ENCODE results near the gene ANKS6.

The ANKS6 gene

GRCh38 chr9:98768344-98768743 lies 28.0 kb downstream of the ANKS6 start:
- DNase-seq, result no peak

GRCh38 chr9:98767915-98768314 lies 28.4 kb downstream of the ANKS6 start:
- no peak for DNase-seq

GRCh38 chr9:98767196-98767595 lies 29.2 kb downstream of the ANKS6 start:
- no peak for DNase-seq

- DNase-seq, result peak; percentile 78
These were observed 29.8 kb downstream of the ANKS6 start for GRCh38 chr9:98766586-98766985.

- DNase-seq, result no peak
These were observed 31.1 kb downstream of the ANKS6 start for GRCh38 chr9:98765256-98765655.

GRCh38 chr9:98763986-98764745 lies 32.2 kb downstream of the ANKS6 start:
- no peak for DNase-seq

GRCh38 chr9:98760231-98760630 lies 36.1 kb downstream of the ANKS6 start:
- DNase-seq, result no peak

- DNase-seq, result no peak
These were observed 41.2 kb downstream of the ANKS6 start for GRCh38 chr9:98755006-98755618.

- DNase-seq, result no peak
These were observed 45.1 kb downstream of the ANKS6 start for GRCh38 chr9:98751210-98751609.

- DNase-seq, result peak; percentile 94
These were observed 45.8 kb downstream of the ANKS6 start for GRCh38 chr9:98750364-98751060.

GRCh38 chr9:98747476-98747875 lies 48.9 kb downstream of the ANKS6 start:
- DNase-seq, result no peak

- no peak for DNase-seq
These were observed 50.9 kb downstream of the ANKS6 start for GRCh38 chr9:98745470-98745869.

- no peak for DNase-seq
These were observed 52.3 kb downstream of the ANKS6 start for GRCh38 chr9:98743818-98744611.

GRCh38 chr9:98743329-98743728 lies 53.0 kb downstream of the ANKS6 start:
- peak; percentile 31 for DNase-seq

- no peak for DNase-seq
These were observed 53.8 kb downstream of the ANKS6 start for GRCh38 chr9:98742325-98743280.

GRCh38 chr9:98740226-98740881 lies 56.0 kb downstream of the ANKS6 start:
- no peak for DNase-seq

GRCh38 chr9:98738741-98739140 lies 57.6 kb downstream of the ANKS6 start:
- DNase-seq, result no peak

- DNase-seq, result no peak
These were observed 60.1 kb downstream of the ANKS6 start for GRCh38 chr9:98736226-98736625.

- no peak for DNase-seq
These were observed 63.6 kb downstream of the ANKS6 start for GRCh38 chr9:98732801-98733200.

GRCh38 chr9:98732091-98732490 lies 64.3 kb downstream of the ANKS6 start:
- DNase-seq, result no peak

- DNase-seq, result peak; percentile 53
These were observed 65.5 kb downstream of the ANKS6 start for GRCh38 chr9:98730871-98731270.
